GM04503 (cell line): ENCODE data around the gene RIPK1.

Experiments
- DNase-seq: peaks from one replicate; pipeline ENCODE4 v3.0.0-alpha.2; 2012; ENCODE audit warnings: low read depth

RIPK1 gene

DNA sequence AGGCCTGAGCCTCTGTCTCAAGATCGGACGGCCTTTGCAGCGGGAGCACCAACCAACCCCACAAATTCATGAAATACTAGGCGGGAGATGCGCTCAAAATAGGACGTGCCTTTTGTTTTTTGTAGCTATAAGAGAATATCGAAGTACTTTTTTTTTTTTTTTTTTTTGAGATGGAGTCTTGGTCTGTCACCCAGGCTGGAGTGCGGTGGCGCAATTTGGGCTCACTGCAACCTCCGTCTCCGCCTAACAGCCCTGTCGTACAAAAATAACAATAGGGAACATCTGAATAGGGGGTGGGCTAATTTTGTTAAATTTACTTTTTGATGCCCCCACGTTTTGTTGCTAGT lies 94.9 kb downstream of the RIPK1 start:
- no peak for DNase-seq

- DNase-seq = no peak
These were observed 96.1 kb downstream of the RIPK1 start for GRCh38 chr6:3164388-3164787.
